Prostate gland (tissue), 2 donors: ENCODE measurements around the gene TSPYL4.

Experiments
- POLR2AphosphoS5 ChIP-seq: sonication (generic); formaldehyde crosslinking; IDR thresholded peaks from one replicate; pipeline ENCODE4 v1.6.1; 2017; ENCODE audit warnings: antibody characterized with exemption
- TF ChIP-seq, protein P1 (sequence below), 4 experiments: fragments of 200-600 bp in 2 of 4; fragments of 450-650 bp in 2 of 4; sonication (generic) in 2 of 4; IDR thresholded peaks; 1 replicate in 3 of 4; 2 replicates in 1 of 4; pipeline ENCODE4 v1.5.1; 2016 to 2019; ENCODE audit warnings: antibody characterized with exemption in 4 of 4, mild to moderate bottlenecking in 2 of 4, moderate library complexity in 2 of 4

DNA sequence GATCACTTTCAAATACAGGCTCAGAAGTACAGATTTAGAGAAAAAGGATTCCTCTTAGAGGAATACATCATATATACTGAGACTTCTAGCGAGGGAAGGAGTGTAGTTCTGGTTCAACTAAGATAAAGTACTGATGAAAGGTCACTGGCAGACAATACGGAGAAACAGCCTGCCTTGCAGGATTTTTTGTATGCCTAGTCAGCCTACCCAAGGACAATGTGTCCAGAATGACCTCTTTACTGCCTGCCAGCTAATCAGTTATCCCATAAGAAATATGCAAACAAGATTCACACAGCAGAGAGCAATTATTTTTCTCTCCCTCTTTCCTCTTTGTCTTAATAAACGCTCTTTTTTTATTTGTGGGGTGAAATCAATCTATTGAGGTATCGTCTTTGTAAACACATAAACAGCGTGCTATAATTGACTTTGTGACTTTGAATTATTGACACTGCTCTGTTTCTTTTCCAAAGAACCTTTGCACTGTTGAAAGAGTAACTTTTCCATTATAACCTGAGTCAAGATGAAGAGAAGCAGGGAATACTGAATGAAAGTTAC, 1.4 kb upstream of the TSPYL4 start:
- TF ChIP-seq POLR2AphosphoS5, result no peak
- TF ChIP-seq, protein P1, sequence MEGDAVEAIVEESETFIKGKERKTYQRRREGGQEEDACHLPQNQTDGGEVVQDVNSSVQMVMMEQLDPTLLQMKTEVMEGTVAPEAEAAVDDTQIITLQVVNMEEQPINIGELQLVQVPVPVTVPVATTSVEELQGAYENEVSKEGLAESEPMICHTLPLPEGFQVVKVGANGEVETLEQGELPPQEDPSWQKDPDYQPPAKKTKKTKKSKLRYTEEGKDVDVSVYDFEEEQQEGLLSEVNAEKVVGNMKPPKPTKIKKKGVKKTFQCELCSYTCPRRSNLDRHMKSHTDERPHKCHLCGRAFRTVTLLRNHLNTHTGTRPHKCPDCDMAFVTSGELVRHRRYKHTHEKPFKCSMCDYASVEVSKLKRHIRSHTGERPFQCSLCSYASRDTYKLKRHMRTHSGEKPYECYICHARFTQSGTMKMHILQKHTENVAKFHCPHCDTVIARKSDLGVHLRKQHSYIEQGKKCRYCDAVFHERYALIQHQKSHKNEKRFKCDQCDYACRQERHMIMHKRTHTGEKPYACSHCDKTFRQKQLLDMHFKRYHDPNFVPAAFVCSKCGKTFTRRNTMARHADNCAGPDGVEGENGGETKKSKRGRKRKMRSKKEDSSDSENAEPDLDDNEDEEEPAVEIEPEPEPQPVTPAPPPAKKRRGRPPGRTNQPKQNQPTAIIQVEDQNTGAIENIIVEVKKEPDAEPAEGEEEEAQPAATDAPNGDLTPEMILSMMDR (IDR thresholded peaks at IDR 0.05), result no peak
